ENCODE data around the gene DLGAP1. TPM values are rescaled to one million over a fixed set of nuclear protein-coding genes. Genes with fewer than 3 reads are reported as not detected.

The DLGAP1 gene
- total and polyA plus RNA-seq, 2 of the 8 experiments (the other 6 are each of a cell fraction or from before 2014, with no cell fraction given) = 11.8 to 16.9 TPM

GRCh38 chr18:3653851-3654441 is 801.2 kb downstream of the DLGAP1 start:
- no peaks in the 10 kb centered on the region for H3K27me3 ChIP-seq (replicated peaks in 1 of 4; ENCODE audit: control insufficient read depth in 3 of 4, extremely low read depth in 1 of 4, insufficient read depth in 3 of 4, low read length in 3 of 4)
- H3K79me1 ChIP-seq (ENCODE audit: low read depth, low read length) = no peaks in the 10 kb centered on the region
- H4K20me1 ChIP-seq (replicated peaks in 1 of 2; ENCODE audit: control insufficient read depth in 1 of 2, insufficient read depth in 2 of 2, low read length in 2 of 2) = no peaks in the 10 kb centered on the region
- no peak overlapping the region for H3K56ac ChIP-seq (replicated peaks; ENCODE audit: insufficient read length, low read depth, low read length)
- CTCF ChIA-PET (ENCODE audit: partially characterized antibody) = interaction anchor here (1.2 to 1.4 kb wide), 3 partner anchors 10 to 22 kb away, joined by 3 to 4 read pairs (median 3); no protein-coding TSS in a partner anchor
- 0 out of 2 replicates have a peak overlapping the region, but pooled peaks have one; percentile 54 for H2AK5ac ChIP-seq (ENCODE audit: low read depth, low read length)
- H3K14ac ChIP-seq (ENCODE audit: insufficient read length) = no peak overlapping the region
- 88% methylated on average over 12 of the region's 12 CpGs; no CpG with 5 or more reads in 1 of the 2 experiments for WGBS, 2 experiments (ENCODE audit: extremely low coverage in 1 of 2, insufficient coverage in 1 of 2, insufficient read length in 1 of 2, insufficient replicate concordance in 2 of 2, low coverage in 1 of 2, low lambda C conversion rate in 2 of 2, missing lambda C conversion rate in 1 of 2)
- H2BK5ac ChIP-seq (ENCODE audit: low read depth, low read length) = peak overlapping the region; percentile 47; the same call in 1 of the 2 replicates
- no peak overlapping the region for H4K5ac ChIP-seq (ENCODE audit: insufficient read length, low read depth, low read length)
- TF ChIP-seq MAX (IDR thresholded peaks at IDR 0.05) (no peak), CEBPB (IDR thresholded peaks at IDR 0.05; ENCODE audit: low read depth, low read length) (no peak), HDAC6 (IDR thresholded peaks at IDR 0.05; ENCODE audit: low read depth, low read length) (no peak), RFX5 (IDR thresholded peaks at IDR 0.05; ENCODE audit: borderline replicate concordance, low read depth, low read length) (no peak), SIRT6 (IDR thresholded peaks at IDR 0.05; ENCODE audit: low read length) (no peak), SIN3A (conservative IDR thresholded peaks at IDR 0.05 in 1 of 2, IDR thresholded peaks at IDR 0.05 in 1 of 2; ENCODE audit: low read depth in 1 of 2, low read length in 2 of 2) (no peak), SUZ12 (IDR thresholded peaks at IDR 0.05; ENCODE audit: low read length) (no peak), CTBP2 (IDR thresholded peaks at IDR 0.05; ENCODE audit: borderline replicate concordance, insufficient read depth, insufficient read length, low read length) (no peak), CBX5 (IDR thresholded peaks at IDR 0.05; ENCODE audit: low read depth, low read length) (no peak)
- DNase-seq (ENCODE audit: low read depth in 1 of 2, low spot score in 2 of 2) = no peak
- no peak overlapping the region for H2AFZ ChIP-seq (ENCODE audit: low read length)
- H3K9me3 ChIP-seq (ENCODE audit: insufficient read depth in 2 of 2, low read depth in 1 of 2, low read length in 1 of 2) = no peaks in the 10 kb centered on the region
- peak overlapping the region; percentile 86; the same call in 1 of the 2 replicates for H2BK12ac ChIP-seq (ENCODE audit: low read depth, low read length)
- no peak for FAIRE-seq
- no peak overlapping the region for H3K23ac ChIP-seq (ENCODE audit: insufficient read length)
- no peak overlapping the region for H3K9ac ChIP-seq (replicated peaks in 1 of 4; ENCODE audit: extremely low read depth in 1 of 4, low read depth in 3 of 4, low read length in 3 of 4)
- POLR2A ChIA-PET (ENCODE audit: partially characterized antibody) = interaction anchor here (0.6 to 6.3 kb wide), 5 partner anchors 11 to 736 kb away, joined by 3 to 37 read pairs (median 5); no protein-coding TSS in a partner anchor
- H2BK20ac ChIP-seq (ENCODE audit: low read length) = no peak overlapping the region
- no peak overlapping the region for H2BK120ac ChIP-seq (replicated peaks; ENCODE audit: low read depth, low read length)
- H3K4me2 ChIP-seq (ENCODE audit: insufficient read depth in 1 of 2, low read depth in 2 of 2, low read length in 2 of 2) = no peak overlapping the region
- no peak overlapping the region for H3K4ac ChIP-seq (replicated peaks; ENCODE audit: insufficient read length, low read depth, low read length)
- H3K18ac ChIP-seq (ENCODE audit: extremely low read depth, low read length) = peak overlapping the region; percentile 52; the same call in 1 of the 2 replicates
- no peak overlapping the region for H2BK15ac ChIP-seq (ENCODE audit: low read length)
- peak overlapping the region; percentile 59 for H4K91ac ChIP-seq (replicated peaks; ENCODE audit: insufficient read length, low read length)
- no peaks in the 10 kb centered on the region for H3K23me2 ChIP-seq (ENCODE audit: low read depth, low read length)
- no peak overlapping the region for H3K27ac ChIP-seq (ENCODE audit: low read depth, low read length)
- H3K4me1 ChIP-seq (replicated peaks in 1 of 4; ENCODE audit: control insufficient read depth in 3 of 4, insufficient read depth in 4 of 4, low read length in 3 of 4) = peaks cover 0 to 6% (median 2%) of the 10 kb centered on the region in 4 experiments; a peak in 6 of 7 replicates
- no peak overlapping the region for H3K4me3 ChIP-seq (ENCODE audit: extremely low read depth in 1 of 4, insufficient read depth in 2 of 4, low read depth in 3 of 4, low read length in 4 of 4)
- no peaks in the 10 kb centered on the region for H3K79me2 ChIP-seq (ENCODE audit: control insufficient read depth in 1 of 2, insufficient read depth in 2 of 2, low read length in 2 of 2)
- H3K36me3 ChIP-seq (ENCODE audit: control insufficient read depth in 2 of 4, insufficient read depth in 4 of 4, low read length in 3 of 4) = no peaks in the 10 kb centered on the region
- peak overlapping the region; percentile 39; the same call in 1 of the 2 replicates for H4K8ac ChIP-seq (ENCODE audit: extremely low read depth, insufficient read depth, low read length)
